ENCODE results near the gene RBFOX1.

Gene RBFOX1

DNA sequence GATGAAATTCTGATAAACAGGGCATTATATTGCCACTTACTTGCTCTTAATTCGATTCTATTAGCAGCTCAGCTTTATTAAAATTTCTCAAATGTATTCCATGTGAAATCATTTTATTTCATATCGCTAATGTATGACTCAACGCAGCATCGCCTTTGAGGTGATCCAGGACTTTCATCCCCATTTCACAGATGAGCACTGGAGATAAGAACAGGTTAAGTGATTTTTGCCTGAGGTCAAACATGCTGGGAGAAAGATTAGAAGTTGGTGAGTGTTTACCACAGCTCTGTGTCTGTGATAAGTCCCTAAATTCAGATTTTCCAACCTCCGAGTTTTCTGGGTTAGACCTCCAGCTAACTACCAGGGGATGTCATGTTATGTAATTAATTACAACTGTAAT lies 43.6 kb downstream of the RBFOX1 start:
- DNase-seq, result no peak

DNA sequence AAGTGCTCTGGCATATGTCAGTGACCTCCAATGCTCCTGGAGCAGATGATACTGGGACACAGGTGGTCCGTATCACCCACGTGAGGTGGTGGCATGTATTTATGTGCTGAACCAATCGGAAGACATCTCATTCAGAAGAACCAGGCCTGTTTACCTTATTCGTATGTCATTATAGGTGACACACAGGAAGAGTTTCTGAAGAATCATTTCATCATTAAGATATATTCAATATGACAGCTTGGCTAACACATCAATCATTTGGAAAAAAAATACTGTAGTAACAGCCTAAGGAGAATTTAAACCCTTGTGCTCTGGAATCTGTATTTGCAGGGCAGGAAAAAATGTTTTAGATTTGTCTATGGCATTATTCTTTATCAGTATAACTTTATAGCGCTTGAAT lies 44.6 kb downstream of the RBFOX1 start:
- DNase-seq, result no peak

- no peak for DNase-seq
Measured at GRCh38 chr16:7378024-7378695, 45.5 kb downstream of the RBFOX1 start.

DNA sequence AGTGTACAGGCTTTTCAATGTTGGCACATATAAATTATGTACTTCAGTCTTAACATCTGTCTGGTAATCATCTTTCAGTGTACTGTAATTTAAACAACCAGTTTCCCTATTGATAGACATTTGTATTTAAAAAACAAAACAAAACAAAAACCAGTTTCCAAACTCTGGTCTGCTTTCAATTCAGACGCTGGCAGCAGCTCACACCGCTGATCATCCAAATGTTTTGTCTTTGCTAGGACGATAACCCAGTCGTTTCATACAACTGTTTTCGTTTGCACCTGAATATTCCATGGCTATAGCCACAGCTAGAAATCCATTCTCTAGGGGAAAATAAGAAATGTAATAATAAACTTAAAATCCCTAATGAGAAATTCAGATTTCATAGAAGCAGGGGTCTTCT lies 47.8 kb downstream of the RBFOX1 start:
- no peak for DNase-seq

DNA sequence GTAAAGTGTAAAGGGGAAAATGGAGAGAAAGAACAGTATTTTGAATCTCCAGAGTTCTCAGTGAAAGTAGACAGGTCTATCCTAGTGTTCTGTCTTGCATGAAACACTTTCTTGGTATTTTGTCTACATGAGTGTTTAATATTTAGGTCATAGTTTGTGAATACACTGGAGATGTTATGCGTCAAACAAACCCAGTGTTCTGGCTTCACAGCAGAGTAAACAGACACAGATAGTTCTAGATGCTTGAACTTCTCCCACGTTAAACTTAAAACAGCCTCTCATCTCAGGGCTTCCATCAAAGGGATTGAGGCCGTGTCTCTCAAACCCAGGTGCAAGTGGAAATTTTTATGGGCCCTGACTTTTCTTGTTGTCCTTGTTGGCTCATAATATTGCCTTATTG lies 48.3 kb downstream of the RBFOX1 start:
- no peak for DNase-seq

GRCh38 chr16:7381671-7382070 lies 49.0 kb downstream of the RBFOX1 start:
- DNase-seq, result no peak

GRCh38 chr16:7382521-7382920 lies 49.9 kb downstream of the RBFOX1 start:
- peak; percentile 71 for DNase-seq

DNA sequence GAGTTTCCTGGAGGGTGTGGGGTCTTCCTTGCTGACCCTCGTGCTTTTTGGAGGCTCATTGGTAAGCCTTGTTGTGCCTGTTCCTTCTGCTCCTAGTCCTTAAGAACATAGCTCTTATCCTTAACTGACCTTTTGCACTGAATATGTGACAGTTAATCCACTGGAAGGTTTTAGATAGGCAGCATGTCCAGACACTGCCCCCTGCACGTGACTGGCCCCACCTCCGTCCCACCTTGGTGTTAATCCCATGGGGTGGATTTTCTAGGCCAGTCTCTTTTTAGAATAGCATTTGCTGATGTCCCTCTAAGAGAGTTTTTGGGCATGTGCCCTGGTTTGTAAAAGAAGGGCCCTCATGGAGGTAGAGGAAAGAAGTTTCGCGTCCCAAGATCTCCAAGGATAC lies 58.3 kb downstream of the RBFOX1 start:
- no peak for DNase-seq

- no peak for DNase-seq
Measured at GRCh38 chr16:7391694-7392093, 59.0 kb downstream of the RBFOX1 start.

GRCh38 chr16:7392206-7392605 lies 59.6 kb downstream of the RBFOX1 start:
- DNase-seq, result no peak

DNA sequence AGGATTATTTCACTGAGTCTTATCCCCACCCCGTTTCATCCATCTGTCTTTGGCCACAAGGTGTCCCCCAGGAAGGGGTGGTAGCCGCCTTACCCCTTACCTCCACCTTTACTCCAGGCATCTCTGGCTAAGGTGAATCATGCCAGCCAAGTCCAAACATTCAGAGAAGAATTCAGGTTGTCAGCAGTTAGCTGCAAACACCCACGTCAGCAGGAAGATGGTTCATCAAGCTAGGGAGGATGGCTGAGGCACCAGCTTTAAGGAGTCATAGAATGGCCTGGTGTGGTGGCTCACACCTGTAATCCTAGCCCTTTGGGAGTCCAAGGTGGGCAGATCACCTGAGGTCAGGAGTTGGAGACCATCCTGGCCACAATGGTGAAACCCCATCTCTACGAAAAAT lies 61.0 kb downstream of the RBFOX1 start:
- DNase-seq, result no peak

DNA sequence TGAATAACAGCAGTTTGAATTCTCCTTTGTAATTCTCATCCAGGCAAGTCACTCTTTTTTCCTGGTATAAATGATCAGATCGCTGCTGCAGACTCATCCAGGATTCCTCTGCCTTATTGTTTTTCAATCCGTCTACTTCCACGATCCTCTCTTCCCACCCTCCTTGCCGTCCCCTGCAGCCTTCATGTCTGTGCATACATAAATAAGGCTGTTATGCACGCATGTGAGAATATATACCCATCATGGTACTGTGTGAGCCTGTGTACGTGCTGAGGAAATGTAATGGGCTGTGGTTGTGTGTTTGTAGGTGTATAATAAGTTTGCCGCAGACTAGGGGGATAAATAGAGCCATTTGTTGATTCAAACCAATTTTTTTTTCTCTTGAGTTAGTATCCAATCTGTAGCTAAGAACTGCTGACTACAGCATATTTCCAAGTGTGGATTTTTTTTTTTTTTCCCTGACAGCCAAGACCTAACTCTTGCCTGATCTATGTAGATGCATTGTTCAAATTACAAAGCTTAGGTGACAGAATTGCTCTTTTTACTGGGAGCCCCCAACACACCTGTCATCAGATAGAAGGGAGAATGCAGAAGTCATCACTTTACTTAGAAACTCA lies 62.2 kb downstream of the RBFOX1 start:
- DNase-seq, result no peak

GRCh38 chr16:7397901-7398300 lies 65.3 kb downstream of the RBFOX1 start:
- DNase-seq, result no peak

- no peak for DNase-seq
Measured at GRCh38 chr16:7398536-7398935, 65.9 kb downstream of the RBFOX1 start.

- no peak for DNase-seq
Measured at GRCh38 chr16:7399296-7399695, 66.7 kb downstream of the RBFOX1 start.

- no peak for DNase-seq
Measured at GRCh38 chr16:7400117-7400890, 67.7 kb downstream of the RBFOX1 start.

DNA sequence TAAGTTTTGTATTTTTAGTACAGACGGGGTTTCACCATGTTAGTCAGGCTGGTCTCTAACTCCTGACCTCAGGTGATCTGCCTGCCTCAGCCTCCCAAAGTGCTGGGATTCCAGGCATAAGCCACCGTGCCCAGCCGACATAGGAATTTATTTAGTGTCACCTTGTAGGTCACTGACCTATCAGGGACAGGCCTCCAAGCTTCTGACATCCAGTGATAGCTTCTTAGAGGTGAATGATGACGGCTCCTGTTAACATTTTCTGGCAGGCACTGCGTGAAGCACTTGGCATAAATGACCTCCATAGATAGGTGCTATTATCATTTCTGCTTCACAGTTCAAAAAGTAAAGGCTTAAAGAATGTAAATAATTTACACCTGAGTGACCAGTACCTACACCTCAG lies 71.6 kb downstream of the RBFOX1 start:
- no peak for DNase-seq

DNA sequence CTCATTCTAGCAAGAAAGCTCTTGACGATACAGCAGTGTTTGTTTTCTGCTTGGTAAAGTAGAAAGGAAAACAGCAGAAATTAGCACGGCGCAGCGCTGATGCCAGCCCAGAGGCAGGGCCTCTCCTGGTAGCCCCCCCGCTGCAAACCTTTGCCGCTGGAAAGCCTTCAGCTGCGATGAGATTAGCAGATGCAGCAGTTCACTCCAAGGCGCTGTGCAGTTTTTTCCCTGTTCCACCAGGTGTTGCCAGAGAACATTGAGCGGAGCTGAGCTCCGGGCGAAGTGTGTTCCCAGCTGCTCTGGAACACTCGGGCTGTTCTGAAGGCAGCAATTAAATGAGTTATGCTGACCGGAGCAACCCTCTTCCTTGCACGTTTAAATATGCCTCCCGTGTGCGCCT lies 72.5 kb downstream of the RBFOX1 start:
- peak; percentile 85 for DNase-seq

DNA sequence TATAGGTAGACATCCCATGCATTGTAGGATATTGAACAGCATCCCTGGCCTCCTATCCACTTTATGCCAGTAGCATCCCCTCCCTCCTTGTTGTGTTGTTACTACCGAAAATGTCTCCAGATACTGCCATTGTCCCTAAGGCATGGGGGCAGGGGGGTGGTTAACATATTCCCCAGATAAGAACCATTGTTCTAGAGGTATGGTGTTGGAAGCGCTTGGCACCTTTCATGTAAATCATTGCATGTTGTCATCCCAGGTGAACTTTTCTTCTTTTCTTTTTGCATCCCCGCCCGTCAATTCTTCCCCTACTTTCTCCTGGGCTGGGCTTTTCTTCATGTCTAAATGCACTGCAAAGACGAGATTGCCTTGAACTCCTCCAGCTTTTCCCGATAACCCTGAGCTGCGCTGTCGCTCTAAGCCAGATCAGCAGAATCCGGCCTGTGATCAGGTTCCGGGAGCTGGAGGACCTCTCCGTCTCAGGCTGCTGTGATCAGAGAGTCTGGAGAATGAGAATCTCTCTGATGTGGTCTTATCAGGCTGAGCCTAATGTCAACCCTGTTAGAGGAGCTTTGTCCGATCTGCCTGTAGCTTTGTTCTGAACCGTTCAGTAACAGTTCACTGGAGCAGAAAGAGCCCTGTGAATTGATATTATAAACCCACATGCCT lies 76.2 kb downstream of the RBFOX1 start:
- no peak for DNase-seq

GRCh38 chr16:7419441-7419840 lies 86.8 kb downstream of the RBFOX1 start:
- no peak for DNase-seq

- DNase-seq, result no peak
Measured at GRCh38 chr16:7420079-7420478, 87.4 kb downstream of the RBFOX1 start.

DNA sequence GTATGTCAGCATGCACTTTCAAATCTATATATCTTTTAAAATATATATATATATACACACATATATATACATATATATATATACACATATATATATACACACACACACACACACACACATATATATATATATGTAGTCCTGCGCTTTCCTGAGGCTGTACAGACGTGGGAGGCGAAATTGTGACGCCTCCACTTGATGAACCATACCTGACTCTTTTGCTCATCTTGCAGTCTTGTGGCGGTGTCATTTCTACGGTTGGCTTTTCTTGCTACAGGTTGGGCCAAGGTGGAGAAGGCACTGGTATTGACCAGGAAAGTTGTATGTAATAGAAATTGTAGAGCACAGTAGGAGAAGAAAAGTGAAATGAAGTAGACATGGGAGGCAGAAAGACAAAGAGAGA lies 88.2 kb downstream of the RBFOX1 start:
- DNase-seq, result no peak

- no peak for DNase-seq
Measured at GRCh38 chr16:7421578-7421977, 88.9 kb downstream of the RBFOX1 start.

Data from NCI-H774 (cell line).